ENCODE data around the gene ZNF217.
"Not testable (repeated sequence)": the region's sequence is repeated elsewhere in the genome, so short reads cannot be mapped to it uniquely, and the experiment has no call there.

The ZNF217 gene

GRCh38 chr20:53568351-53568750 is 25.3 kb downstream of the ZNF217 start:
- TF ChIP-seq CTCF (IDR thresholded peaks at IDR 0.05): no peak
- Histone ChIP-seq H3K27ac (no peak overlapping the region), H3K27me3 (ENCODE audit: control insufficient read depth, insufficient read depth, low read length) (no peaks in the 10 kb centered on the region), H3K4me2 (ENCODE audit: low read length) (no peak overlapping the region), H3K9me3 (ENCODE audit: control insufficient read depth, low read length) (no peaks in the 10 kb centered on the region), H3K4me1 (no peaks in the 10 kb centered on the region), H3K9ac (no peak overlapping the region), H3K4me3 (ENCODE audit: low read depth, low read length) (no peak overlapping the region), H3K79me2 (peaks cover 27% of the 10 kb centered on the region), H3K36me3 (ENCODE audit: control insufficient read depth, insufficient read depth, low read length) (no peaks in the 10 kb centered on the region), H2AFZ (no peak overlapping the region)

DNA sequence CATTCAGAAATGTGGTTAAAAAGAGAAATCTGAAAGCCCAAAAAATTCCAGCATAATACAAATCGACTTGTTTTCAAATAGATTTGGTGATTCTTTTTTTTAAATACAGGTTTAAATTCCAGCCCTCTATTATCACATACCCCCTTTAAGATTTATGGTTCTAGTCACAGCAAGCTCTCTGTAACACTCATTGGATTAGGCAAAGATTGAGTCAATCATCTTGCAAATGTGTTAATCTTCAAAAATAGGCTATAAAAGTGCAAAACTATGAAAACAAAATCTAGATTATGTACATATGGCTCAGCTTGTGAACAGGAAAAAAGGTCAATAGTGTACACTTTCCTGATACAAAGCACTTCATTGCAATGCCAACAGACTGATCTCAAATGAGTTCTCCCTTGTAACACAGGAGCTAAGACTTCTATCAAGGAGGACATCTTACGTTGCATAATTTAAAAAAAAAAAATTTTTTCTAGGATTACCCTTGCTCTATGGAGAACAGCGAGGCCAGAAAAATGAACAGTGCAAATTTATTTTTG is 26.2 kb downstream of the ZNF217 start:
- H3K79me2 ChIP-seq: peaks cover 18% of the 10 kb centered on the region
- H3K4me3 ChIP-seq (ENCODE audit: low read depth, low read length): no peak overlapping the region
- H3K27ac ChIP-seq: no peak overlapping the region
- no peak overlapping the region for H2AFZ ChIP-seq
- TF ChIP-seq CTCF (IDR thresholded peaks at IDR 0.05): no peak
- H3K4me1 ChIP-seq: no peaks in the 10 kb centered on the region
- no peaks in the 10 kb centered on the region for H3K36me3 ChIP-seq (ENCODE audit: control insufficient read depth, insufficient read depth, low read length)
- H3K27me3 ChIP-seq (ENCODE audit: control insufficient read depth, insufficient read depth, low read length): no peaks in the 10 kb centered on the region
- no peaks in the 10 kb centered on the region for H3K9me3 ChIP-seq (ENCODE audit: control insufficient read depth, low read length)
- H3K9ac ChIP-seq: no peak overlapping the region
- no peak overlapping the region for H3K4me2 ChIP-seq (ENCODE audit: low read length)

DNA sequence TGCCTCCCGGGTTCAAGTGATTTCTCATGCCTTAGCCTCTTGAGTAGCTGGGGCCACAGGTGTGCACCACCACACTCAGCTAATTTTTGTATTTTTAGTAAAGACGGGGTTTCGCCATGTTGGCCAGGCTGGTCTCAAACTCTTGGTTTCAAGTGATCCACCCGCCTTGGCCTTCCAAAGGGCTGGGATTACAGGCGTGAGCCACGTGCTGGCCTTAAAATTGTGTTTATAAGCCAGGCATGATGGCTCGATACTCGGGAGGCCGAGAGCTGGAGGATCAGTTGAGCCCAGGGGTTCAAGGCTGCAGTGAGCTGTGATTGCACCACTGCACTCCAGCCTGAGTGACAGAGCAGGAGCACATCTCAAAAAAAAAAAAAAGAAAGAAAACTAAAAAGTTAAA is 27.0 kb downstream of the ZNF217 start:
- H3K4me1 ChIP-seq; H3K4me3 ChIP-seq (ENCODE audit: low read depth, low read length); H3K9me3 ChIP-seq (ENCODE audit: control insufficient read depth, low read length); H3K27me3 ChIP-seq (ENCODE audit: control insufficient read depth, insufficient read depth, low read length); H3K4me2 ChIP-seq (ENCODE audit: low read length); H3K9ac ChIP-seq; H2AFZ ChIP-seq; H3K36me3 ChIP-seq (ENCODE audit: control insufficient read depth, insufficient read depth, low read length); H3K79me2 ChIP-seq; H3K27ac ChIP-seq: not testable (repeated sequence)

GRCh38 chr20:53565254-53565653 is 28.4 kb downstream of the ZNF217 start:
- Histone ChIP-seq H3K27ac (no peak overlapping the region), H3K27me3 (ENCODE audit: control insufficient read depth, insufficient read depth, low read length) (no peaks in the 10 kb centered on the region), H3K79me2 (peaks cover 3% of the 10 kb centered on the region), H2AFZ (no peak overlapping the region), H3K36me3 (ENCODE audit: control insufficient read depth, insufficient read depth, low read length) (no peaks in the 10 kb centered on the region), H3K9me3 (ENCODE audit: control insufficient read depth, low read length) (no peaks in the 10 kb centered on the region), H3K4me2 (ENCODE audit: low read length) (no peak overlapping the region), H3K4me3 (ENCODE audit: low read depth, low read length) (no peak overlapping the region), H3K9ac (no peak overlapping the region), H3K4me1 (no peaks in the 10 kb centered on the region)
- TF ChIP-seq CTCF (IDR thresholded peaks at IDR 0.05): no peak

DNA sequence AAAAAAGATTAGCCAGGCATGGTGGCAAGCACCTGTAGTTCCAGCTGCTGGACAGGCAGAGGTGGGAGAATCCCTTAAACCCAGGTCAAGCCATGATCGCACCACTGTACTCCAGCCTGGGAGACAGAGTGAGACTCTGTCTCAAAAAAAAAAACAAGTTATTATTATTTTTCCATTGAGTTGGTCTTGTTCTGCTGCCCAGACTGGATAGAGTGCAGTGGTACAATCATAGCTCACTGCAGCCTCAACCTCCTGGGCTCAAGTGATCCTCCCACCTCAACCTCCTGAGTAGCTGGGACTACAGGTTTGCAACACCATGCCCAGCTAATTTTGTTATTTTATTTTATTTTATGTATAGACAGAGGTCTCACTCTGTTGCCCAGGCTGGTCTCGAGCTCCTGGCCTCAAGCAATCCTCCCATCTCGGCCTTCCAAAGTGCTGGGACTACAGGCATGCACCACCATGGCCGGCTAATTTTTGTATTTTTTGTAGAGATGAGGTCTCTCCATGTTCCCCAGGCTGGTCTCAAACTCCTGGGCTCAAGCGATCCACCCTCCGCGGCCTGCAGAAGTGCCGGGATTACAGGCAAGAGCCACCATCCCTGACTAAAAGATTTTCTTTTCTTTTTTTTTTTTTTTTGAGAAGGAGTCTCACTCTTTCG is 31.4 kb downstream of the ZNF217 start:
- H3K27ac ChIP-seq; H3K4me1 ChIP-seq; H3K79me2 ChIP-seq; H3K4me3 ChIP-seq (ENCODE audit: low read depth, low read length); H3K9ac ChIP-seq; H2AFZ ChIP-seq; H3K36me3 ChIP-seq (ENCODE audit: control insufficient read depth, insufficient read depth, low read length); H3K4me2 ChIP-seq (ENCODE audit: low read length); H3K27me3 ChIP-seq (ENCODE audit: control insufficient read depth, insufficient read depth, low read length); H3K9me3 ChIP-seq (ENCODE audit: control insufficient read depth, low read length): not testable (repeated sequence)

- H3K9ac ChIP-seq: no peak overlapping the region
- H3K4me1 ChIP-seq: no peaks in the 10 kb centered on the region
- H3K9me3 ChIP-seq (ENCODE audit: control insufficient read depth, low read length): no peaks in the 10 kb centered on the region
- H3K79me2 ChIP-seq: no peaks in the 10 kb centered on the region
- no peak overlapping the region for H3K27ac ChIP-seq
- no peak overlapping the region for H3K4me2 ChIP-seq (ENCODE audit: low read length)
- no peaks in the 10 kb centered on the region for H3K36me3 ChIP-seq (ENCODE audit: control insufficient read depth, insufficient read depth, low read length)
- no peaks in the 10 kb centered on the region for H3K27me3 ChIP-seq (ENCODE audit: control insufficient read depth, insufficient read depth, low read length)
- no peak overlapping the region for H2AFZ ChIP-seq
- TF ChIP-seq CTCF (IDR thresholded peaks at IDR 0.05): no peak
- H3K4me3 ChIP-seq (ENCODE audit: low read depth, low read length): no peak overlapping the region
These were observed 32.1 kb downstream of the ZNF217 start for GRCh38 chr20:53561505-53561904.
